HCT116 (cell line): ENCODE data around the gene CIITA. TPM values are rescaled to one million over a fixed set of nuclear protein-coding genes. Genes with fewer than 3 reads are reported as not detected.

Source experiments
- ATAC-seq: fragments of 200-7000 bp; cut with Tn5 transposase; 2 replicates; pipeline ENCODE4 v1.9.1; 2020; ENCODE audit warnings: mild to moderate bottlenecking, moderate library complexity
- BruUV-seq: library from RNA; stranded (reverse); fragments of 400-500 nt; replicated peaks from 2 replicates; lab custom pipeline; 2021; lab: Mats Ljungman, UMichigan
- CTCF ChIA-PET: fragments of 300-600 bp; sonication (Branson Sonifier 250); formaldehyde crosslinking; loops from one replicate; lab custom pipeline; 2021; ENCODE audit warnings: antibody characterized with exemption; lab: Charles Lee
- POLR2A ChIA-PET: fragments of 300-600, 350-600 bp; sonication (Branson Sonifier 250); formaldehyde crosslinking; loops from one replicate; lab custom pipeline; 2021; ENCODE audit warnings: antibody characterized with exemption; lab: Charles Lee
- RAD21 ChIA-PET, 2 experiments: fragments of 300-600 bp; sonication (Branson Sonifier 250); formaldehyde crosslinking; loops; one replicate each; lab custom pipeline; 2023; ENCODE audit warnings: low total read pairs in 2 of 2; ENCODE audit not compliant: uncharacterized antibody in 2 of 2, unreplicated experiment in 2 of 2, low non-redundant PET in 1 of 2; lab: Charles Lee
- DNase-seq: peaks from one replicate; pipeline ENCODE4 v3.0.0-alpha.2; 2010; ENCODE audit warnings: low read depth, low spot score
- H2AFZ ChIP-seq: fragments of 200-600 bp; shearing (Covaris generic), sonication (generic); 2 replicates; pipeline ENCODE4 v1.6.1; 2017; ENCODE audit warnings: low read depth, mixed run types, mixed read lengths, antibody characterized with exemption, low read length; ENCODE audit not compliant: poor library complexity, severe bottlenecking
- H3K27ac ChIP-seq: 2 replicates; pipeline ENCODE4 v1.5.1; 2012; ENCODE audit warnings: low read depth, low read length
- H3K27me3 ChIP-seq: fragments of 200-600 bp; sonication (generic); 2 replicates; pipeline ENCODE4 v1.6.1; 2016; ENCODE audit warnings: mixed run types, low read length, mixed read lengths; ENCODE audit not compliant: insufficient read depth
- H3K36me3 ChIP-seq, 2 experiments: fragments of 200-500 bp in 1 of 2; fragments of 200-600 bp in 1 of 2; sonication (Bioruptor generic) in 1 of 2; sonication (generic) in 1 of 2; 2 replicates each; pipeline versions ENCODE4 v1.5.1 to v1.6.1; 2014 to 2016; ENCODE audit warnings: low read length in 2 of 2, inconsistent platforms in 1 of 2, mixed read lengths in 1 of 2, mixed run types in 1 of 2; ENCODE audit not compliant: insufficient read depth in 2 of 2, control insufficient read depth in 1 of 2
- H3K4me1 ChIP-seq, 2 experiments: fragments of 200-600 bp in 1 of 2; sonication (generic) in 1 of 2; 2 replicates each; pipeline versions ENCODE4 v1.5.1 to v1.6.1; 2012 to 2017; ENCODE audit warnings: low read length in 2 of 2, inconsistent platforms in 1 of 2, mild to moderate bottlenecking in 1 of 2, mixed read lengths in 1 of 2, mixed run types in 1 of 2, moderate library complexity in 1 of 2; ENCODE audit not compliant: insufficient read depth in 2 of 2, control insufficient read depth in 1 of 2
- H3K4me2 ChIP-seq: fragments of 200-600 bp; sonication (generic); 2 replicates; pipeline ENCODE4 v1.6.1; 2017; ENCODE audit warnings: mixed run types, low read length, mixed read lengths
- H3K4me3 ChIP-seq, 2 experiments: fragments of 200-600 bp in 1 of 2; sonication (generic) in 1 of 2; replicated peaks in 1 of 2; 2 replicates each; pipeline ENCODE4 v1.5.1; 2011 to 2016; ENCODE audit warnings: low read length in 2 of 2, control low read depth in 1 of 2, low read depth in 1 of 2, mild to moderate bottlenecking in 1 of 2, mixed read lengths in 1 of 2, mixed run types in 1 of 2
- H3K79me2 ChIP-seq: fragments of 200-600 bp; sonication (generic); 2 replicates; pipeline ENCODE4 v1.6.1; 2017; ENCODE audit warnings: mild to moderate bottlenecking, mixed run types, low read length, moderate library complexity, mixed read lengths; ENCODE audit not compliant: insufficient read depth
- H3K9ac ChIP-seq: fragments of 200-600 bp; sonication (generic); 2 replicates; pipeline ENCODE4 v1.6.1; 2016; ENCODE audit warnings: low read length, mixed read lengths
- H3K9me2 ChIP-seq: fragments of 200-600 bp; sonication (generic), shearing (Covaris generic); 2 replicates; pipeline ENCODE4 v1.6.1; 2017; ENCODE audit warnings: mixed run types, mild to moderate bottlenecking, moderate library complexity; ENCODE audit not compliant: insufficient read depth
- H3K9me3 ChIP-seq, 2 experiments: fragments of 200-500 bp in 1 of 2; fragments of 200-600 bp in 1 of 2; sonication (Bioruptor generic) in 1 of 2; sonication (generic) in 1 of 2; 2 replicates each; pipeline ENCODE4 v1.6.1; 2014 to 2017; ENCODE audit warnings: low read length in 2 of 2, mixed read lengths in 2 of 2, inconsistent platforms in 1 of 2, low read depth in 1 of 2, mild to moderate bottlenecking in 1 of 2, mixed run types in 1 of 2, moderate library complexity in 1 of 2; ENCODE audit not compliant: control insufficient read depth in 1 of 2, insufficient read depth in 1 of 2
- H4K20me1 ChIP-seq: fragments of 200-600 bp; sonication (generic), shearing (Covaris generic); 2 replicates; pipeline ENCODE4 v1.6.1; 2017; ENCODE audit warnings: mixed run types, mild to moderate bottlenecking, moderate library complexity; ENCODE audit not compliant: insufficient read depth
- CEBPB ChIP-seq: IDR thresholded peaks from 2 replicates; pipeline ENCODE4 v1.6.1; 2012; ENCODE audit warnings: low read depth
- EGR1 ChIP-seq: IDR thresholded peaks from 2 replicates; pipeline ENCODE4 v1.6.1; 2012; ENCODE audit warnings: low read depth
- ELF1 ChIP-seq: IDR thresholded peaks from 2 replicates; pipeline ENCODE4 v1.6.1; 2012; ENCODE audit warnings: low read depth, borderline replicate concordance
- REST ChIP-seq: IDR thresholded peaks from 2 replicates; pipeline ENCODE4 v1.6.1; 2012; ENCODE audit warnings: low read depth
- SP1 ChIP-seq: IDR thresholded peaks from 2 replicates; pipeline ENCODE4 v1.6.1; 2012; ENCODE audit warnings: low read depth
- TCF7L2 ChIP-seq: IDR thresholded peaks from 2 replicates; pipeline ENCODE4 v1.7.0; 2011; ENCODE audit warnings: borderline replicate concordance, inconsistent platforms; ENCODE audit not compliant: insufficient read depth, insufficient read length; ENCODE audit errors: extremely low read depth
- ZFX ChIP-seq: fragments of 450-650 bp; IDR thresholded peaks from 2 replicates; pipeline ENCODE4 v1.6.1; 2017
- intact Hi-C: fragments of 100-400 bp; cut with micrococcal nuclease; formaldehyde crosslinking; loops from 2 replicates; pipeline ENCODE4 v1.10.0; 2022
- total RNA-seq: library from RNA; stranded (reverse); gene quantifications from one replicate; pipeline ENCODE4 v1.2.1, GENCODE V29; 2021; ENCODE audit not compliant: unreplicated experiment

CIITA gene
- total RNA-seq, 1 experiment from 2014 or later: 0.25 TPM

DNA sequence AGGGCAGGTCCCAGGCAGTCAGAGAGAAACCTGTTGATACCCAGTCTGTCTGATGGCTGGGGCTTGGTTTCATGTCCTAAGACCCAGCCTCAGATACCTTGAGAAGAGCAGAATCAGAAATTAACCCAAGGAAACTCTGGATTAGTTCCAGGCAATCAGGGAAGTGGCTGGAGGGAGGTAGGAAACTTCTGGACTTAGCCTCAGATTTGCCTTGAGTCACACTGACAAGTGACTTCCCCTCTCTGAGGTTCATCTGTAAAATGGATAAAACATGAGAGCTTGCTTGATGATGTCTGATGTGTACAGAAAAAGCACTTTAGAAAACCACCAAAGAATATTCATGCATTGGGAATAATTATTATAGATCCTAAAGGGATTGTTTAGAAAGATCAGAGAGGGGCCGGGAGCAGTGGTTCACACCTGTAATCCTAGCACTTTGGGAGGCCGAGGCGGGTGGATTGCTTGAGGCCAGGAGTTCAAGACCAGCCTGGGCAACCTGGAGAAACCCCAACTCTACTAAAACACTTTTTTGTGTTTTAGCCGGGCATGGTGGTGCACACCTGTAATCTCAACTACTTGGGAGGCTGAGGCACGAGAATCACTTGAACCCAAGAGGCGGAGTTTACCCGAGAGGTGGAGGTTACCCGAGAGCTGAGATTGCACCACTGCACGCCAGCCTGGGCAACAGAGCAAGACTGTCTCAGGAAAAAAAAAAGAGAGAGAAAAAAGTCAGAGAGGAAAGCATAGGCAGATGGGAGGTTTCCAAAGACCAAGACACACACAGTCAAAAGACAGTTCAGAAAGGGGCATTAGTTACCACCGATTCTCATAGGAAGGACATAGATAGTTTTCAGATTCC is 3.8 kb downstream of the CIITA start (continued):
- no peak for TF ChIP-seq REST
- TF ChIP-seq TCF7L2: no peak
- no peak for TF ChIP-seq SP1
- no peak for TF ChIP-seq ELF1
- no peak for TF ChIP-seq ZFX
- TF ChIP-seq, all 23 proteins: peak for 0

DNA sequence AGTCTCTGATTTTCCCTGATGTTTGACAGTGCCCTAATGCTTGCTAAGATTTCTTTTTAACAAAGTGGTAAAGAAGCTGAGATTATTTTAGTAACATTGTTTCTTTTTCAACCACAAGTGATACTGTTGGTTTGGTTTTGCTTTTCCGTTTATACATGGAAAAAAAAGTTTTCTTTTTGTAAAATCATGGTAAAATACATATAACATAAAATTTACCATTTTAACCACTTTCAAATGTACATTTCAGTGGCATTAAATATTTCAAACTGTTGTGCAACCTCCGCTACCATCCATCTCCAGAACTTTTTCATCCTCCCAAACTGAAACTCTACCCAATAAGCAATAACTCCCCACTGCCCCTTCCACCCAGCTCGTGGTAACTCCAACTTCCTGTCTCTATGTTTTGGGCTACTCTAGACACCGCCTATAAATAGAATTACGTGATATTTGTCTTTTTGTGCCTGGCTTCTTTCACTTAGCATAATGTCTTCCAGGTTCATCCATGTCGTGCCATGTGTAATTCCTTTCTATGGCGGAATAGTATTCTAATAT is 4.6 kb downstream of the CIITA start:
- no peaks in the 10 kb centered on the region for H3K36me3 ChIP-seq
- ChIA-PET RAD21 (no interaction called here), CTCF (no interaction called here), POLR2A (no interaction called here)
- TF ChIP-seq EGR1 (no peak), CEBPB (no peak)
- no TSS peak for BruUV-seq
- no peaks in the 10 kb centered on the region for H3K79me2 ChIP-seq
- H3K9me3 ChIP-seq: no peaks in the 10 kb centered on the region
- H3K9ac ChIP-seq: no peak overlapping the region
- no peak overlapping the region for H3K4me2 ChIP-seq
- no peak overlapping the region for H3K4me3 ChIP-seq
- intact Hi-C loops: no loop called here
- DNase-seq: no peak
- no peaks in the 10 kb centered on the region for H4K20me1 ChIP-seq
- H3K27ac ChIP-seq: no peak overlapping the region
- H3K27me3 ChIP-seq: peaks cover 23% of the 10 kb centered on the region; the same call in 1 of the 2 replicates
- H3K9me2 ChIP-seq: no peaks in the 10 kb centered on the region
- peaks cover 4 to 8% of the 10 kb centered on the region in 2 experiments; a peak in 3 of 4 replicates for H3K4me1 ChIP-seq
- no peak overlapping the region for H2AFZ ChIP-seq
- ATAC-seq: no peak
